ENCODE measurements around the gene ZSWIM4. TPM values are rescaled to one million over a fixed set of nuclear protein-coding genes. Genes with fewer than 3 reads are reported as not detected.

Gene ZSWIM4
- total and polyA plus RNA-seq, 2 of the 13 experiments (the other 11 are each of a cell fraction or from before 2014, with no cell fraction given) = 0.33 to 0.86 TPM

DNA sequence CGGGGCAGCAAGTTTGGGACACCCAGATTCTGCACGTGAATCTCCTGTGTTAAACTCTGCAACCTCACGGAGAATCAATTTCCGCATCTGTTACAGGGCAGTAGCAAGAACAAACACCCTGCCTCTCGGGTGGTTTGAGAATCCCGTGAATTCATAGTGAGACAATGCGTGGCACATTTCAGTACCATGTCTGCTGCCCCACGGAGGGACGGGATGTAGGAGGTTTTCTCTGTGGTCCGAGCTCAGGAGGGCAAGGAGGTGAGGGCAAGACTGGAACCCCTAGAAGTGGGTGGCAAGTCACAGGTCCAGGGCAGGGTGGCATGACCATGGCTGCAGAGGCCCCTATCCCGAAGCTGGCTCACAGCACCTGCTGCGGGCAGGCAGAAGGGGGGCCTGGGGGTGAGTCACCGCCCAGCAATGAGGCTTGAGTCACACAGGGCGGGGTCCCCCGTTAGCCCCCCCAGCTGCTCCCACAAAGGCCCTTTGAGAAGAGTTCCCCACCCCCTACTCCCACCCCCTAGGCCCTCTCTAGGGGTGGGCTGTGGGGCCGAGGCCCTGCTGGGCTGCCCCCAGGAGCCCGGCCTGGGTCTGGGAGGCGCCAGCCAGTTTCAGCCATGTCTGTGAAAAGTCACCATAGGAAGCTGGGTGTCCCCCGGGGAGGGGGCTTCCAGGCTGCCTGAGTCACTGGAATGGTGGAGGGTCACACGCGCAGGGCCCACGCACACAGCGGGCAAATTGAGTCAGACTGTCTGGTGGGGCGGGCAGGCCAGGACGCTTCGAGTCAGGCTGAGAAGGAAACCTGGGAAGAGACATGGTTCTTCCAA lies 55.9 kb downstream of the ZSWIM4 start (continued):
- TF ChIP-seq ZNF557 (CRISPR knock-in tag; IDR thresholded peaks at IDR 0.05) (no peak), ZNF678 (CRISPR knock-in tag; IDR thresholded peaks at IDR 0.05) (0 out of 2 replicates have a peak, but pooled peaks have one; percentile 28), HNF4G (IDR thresholded peaks at IDR 0.05; ENCODE audit: borderline replicate concordance, low read depth, low read length) (no peak), HNF4G (CRISPR knock-in tag; IDR thresholded peaks at IDR 0.05; ENCODE audit: borderline replicate concordance, low read depth) (no peak), FOSL2 (CRISPR knock-in tag; IDR thresholded peaks at IDR 0.05) (peak; percentile 99), HNRNPK (IDR thresholded peaks at IDR 0.05; ENCODE audit: low read depth, low read length, poor library complexity, severe bottlenecking) (peak; percentile 77), ZBTB7A (CRISPR knock-in tag; IDR thresholded peaks at IDR 0.05) (peak; percentile 51; the same call in 1 of the 2 replicates), SATB2 (CRISPR knock-in tag; IDR thresholded peaks at IDR 0.05) (0 out of 2 replicates have a peak, but pooled peaks have one; percentile 6), FOXA3 (CRISPR knock-in tag; IDR thresholded peaks at IDR 0.05) (peak; percentile 61), FLYWCH1 (CRISPR knock-in tag; IDR thresholded peaks at IDR 0.05) (no peak), MEIS2 (CRISPR knock-in tag; IDR thresholded peaks at IDR 0.05) (0 out of 2 replicates have a peak, but pooled peaks have one; percentile 13), PHF8 (CRISPR knock-in tag; IDR thresholded peaks at IDR 0.05) (0 out of 2 replicates have a peak, but pooled peaks have one; percentile 24), ERF (CRISPR knock-in tag; IDR thresholded peaks at IDR 0.05) (no peak), HNRNPLL (IDR thresholded peaks at IDR 0.05; ENCODE audit: low read depth, low read length, poor library complexity, severe bottlenecking) (peak; percentile 34), RBFOX2 (IDR thresholded peaks at IDR 0.05; ENCODE audit: low read depth, low read length) (peak; percentile 64)
- TF ChIP-seq, protein P1, sequence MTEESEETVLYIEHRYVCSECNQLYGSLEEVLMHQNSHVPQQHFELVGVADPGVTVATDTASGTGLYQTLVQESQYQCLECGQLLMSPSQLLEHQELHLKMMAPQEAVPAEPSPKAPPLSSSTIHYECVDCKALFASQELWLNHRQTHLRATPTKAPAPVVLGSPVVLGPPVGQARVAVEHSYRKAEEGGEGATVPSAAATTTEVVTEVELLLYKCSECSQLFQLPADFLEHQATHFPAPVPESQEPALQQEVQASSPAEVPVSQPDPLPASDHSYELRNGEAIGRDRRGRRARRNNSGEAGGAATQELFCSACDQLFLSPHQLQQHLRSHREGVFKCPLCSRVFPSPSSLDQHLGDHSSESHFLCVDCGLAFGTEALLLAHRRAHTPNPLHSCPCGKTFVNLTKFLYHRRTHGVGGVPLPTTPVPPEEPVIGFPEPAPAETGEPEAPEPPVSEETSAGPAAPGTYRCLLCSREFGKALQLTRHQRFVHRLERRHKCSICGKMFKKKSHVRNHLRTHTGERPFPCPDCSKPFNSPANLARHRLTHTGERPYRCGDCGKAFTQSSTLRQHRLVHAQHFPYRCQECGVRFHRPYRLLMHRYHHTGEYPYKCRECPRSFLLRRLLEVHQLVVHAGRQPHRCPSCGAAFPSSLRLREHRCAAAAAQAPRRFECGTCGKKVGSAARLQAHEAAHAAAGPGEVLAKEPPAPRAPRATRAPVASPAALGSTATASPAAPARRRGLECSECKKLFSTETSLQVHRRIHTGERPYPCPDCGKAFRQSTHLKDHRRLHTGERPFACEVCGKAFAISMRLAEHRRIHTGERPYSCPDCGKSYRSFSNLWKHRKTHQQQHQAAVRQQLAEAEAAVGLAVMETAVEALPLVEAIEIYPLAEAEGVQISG (CRISPR knock-in tag; IDR thresholded peaks at IDR 0.05) = peak; percentile 29; the same call in 1 of the 2 replicates
- TF ChIP-seq, protein P2, sequence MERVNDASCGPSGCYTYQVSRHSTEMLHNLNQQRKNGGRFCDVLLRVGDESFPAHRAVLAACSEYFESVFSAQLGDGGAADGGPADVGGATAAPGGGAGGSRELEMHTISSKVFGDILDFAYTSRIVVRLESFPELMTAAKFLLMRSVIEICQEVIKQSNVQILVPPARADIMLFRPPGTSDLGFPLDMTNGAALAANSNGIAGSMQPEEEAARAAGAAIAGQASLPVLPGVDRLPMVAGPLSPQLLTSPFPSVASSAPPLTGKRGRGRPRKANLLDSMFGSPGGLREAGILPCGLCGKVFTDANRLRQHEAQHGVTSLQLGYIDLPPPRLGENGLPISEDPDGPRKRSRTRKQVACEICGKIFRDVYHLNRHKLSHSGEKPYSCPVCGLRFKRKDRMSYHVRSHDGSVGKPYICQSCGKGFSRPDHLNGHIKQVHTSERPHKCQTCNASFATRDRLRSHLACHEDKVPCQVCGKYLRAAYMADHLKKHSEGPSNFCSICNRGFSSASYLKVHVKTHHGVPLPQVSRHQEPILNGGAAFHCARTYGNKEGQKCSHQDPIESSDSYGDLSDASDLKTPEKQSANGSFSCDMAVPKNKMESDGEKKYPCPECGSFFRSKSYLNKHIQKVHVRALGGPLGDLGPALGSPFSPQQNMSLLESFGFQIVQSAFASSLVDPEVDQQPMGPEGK (CRISPR knock-in tag; IDR thresholded peaks at IDR 0.05) = peak; percentile 98
- TF ChIP-seq, protein P3, sequence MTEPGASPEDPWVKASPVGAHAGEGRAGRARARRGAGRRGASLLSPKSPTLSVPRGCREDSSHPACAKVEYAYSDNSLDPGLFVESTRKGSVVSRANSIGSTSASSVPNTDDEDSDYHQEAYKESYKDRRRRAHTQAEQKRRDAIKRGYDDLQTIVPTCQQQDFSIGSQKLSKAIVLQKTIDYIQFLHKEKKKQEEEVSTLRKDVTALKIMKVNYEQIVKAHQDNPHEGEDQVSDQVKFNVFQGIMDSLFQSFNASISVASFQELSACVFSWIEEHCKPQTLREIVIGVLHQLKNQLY (CRISPR knock-in tag; IDR thresholded peaks at IDR 0.05) = 0 out of 2 replicates have a peak, but pooled peaks have one; percentile 28
- TF ChIP-seq, protein P4, sequence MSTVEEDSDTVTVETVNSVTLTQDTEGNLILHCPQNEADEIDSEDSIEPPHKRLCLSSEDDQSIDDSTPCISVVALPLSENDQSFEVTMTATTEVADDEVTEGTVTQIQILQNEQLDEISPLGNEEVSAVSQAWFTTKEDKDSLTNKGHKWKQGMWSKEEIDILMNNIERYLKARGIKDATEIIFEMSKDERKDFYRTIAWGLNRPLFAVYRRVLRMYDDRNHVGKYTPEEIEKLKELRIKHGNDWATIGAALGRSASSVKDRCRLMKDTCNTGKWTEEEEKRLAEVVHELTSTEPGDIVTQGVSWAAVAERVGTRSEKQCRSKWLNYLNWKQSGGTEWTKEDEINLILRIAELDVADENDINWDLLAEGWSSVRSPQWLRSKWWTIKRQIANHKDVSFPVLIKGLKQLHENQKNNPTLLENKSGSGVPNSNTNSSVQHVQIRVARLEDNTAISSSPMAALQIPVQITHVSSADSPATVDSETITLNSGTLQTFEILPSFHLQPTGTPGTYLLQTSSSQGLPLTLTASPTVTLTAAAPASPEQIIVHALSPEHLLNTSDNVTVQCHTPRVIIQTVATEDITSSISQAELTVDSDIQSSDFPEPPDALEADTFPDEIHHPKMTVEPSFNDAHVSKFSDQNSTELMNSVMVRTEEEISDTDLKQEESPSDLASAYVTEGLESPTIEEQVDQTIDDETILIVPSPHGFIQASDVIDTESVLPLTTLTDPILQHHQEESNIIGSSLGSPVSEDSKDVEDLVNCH (CRISPR knock-in tag; IDR thresholded peaks at IDR 0.05) = no peak
- TF ChIP-seq, protein P5, sequence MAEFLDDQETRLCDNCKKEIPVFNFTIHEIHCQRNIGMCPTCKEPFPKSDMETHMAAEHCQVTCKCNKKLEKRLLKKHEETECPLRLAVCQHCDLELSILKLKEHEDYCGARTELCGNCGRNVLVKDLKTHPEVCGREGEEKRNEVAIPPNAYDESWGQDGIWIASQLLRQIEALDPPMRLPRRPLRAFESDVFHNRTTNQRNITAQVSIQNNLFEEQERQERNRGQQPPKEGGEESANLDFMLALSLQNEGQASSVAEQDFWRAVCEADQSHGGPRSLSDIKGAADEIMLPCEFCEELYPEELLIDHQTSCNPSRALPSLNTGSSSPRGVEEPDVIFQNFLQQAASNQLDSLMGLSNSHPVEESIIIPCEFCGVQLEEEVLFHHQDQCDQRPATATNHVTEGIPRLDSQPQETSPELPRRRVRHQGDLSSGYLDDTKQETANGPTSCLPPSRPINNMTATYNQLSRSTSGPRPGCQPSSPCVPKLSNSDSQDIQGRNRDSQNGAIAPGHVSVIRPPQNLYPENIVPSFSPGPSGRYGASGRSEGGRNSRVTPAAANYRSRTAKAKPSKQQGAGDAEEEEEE (CRISPR knock-in tag; IDR thresholded peaks at IDR 0.05; ENCODE audit: borderline replicate concordance) = no peak
